GM18519 (cell line): ENCODE results near the gene CHRNA4.

Experiments
- ATAC-seq: cut with Tn5 transposase; IDR thresholded peaks from one replicate; pipeline ENCODE4 v1.9.1; 2021; ENCODE audit warnings: mild to moderate bottlenecking, moderate library complexity; ENCODE audit not compliant: unreplicated experiment, low FRiP score

The CHRNA4 gene

GRCh38 chr20:63398744-63399514, 37.8 kb upstream of the CHRNA4 start:
- no peak for ATAC-seq

GRCh38 chr20:63397946-63398450, 36.8 kb upstream of the CHRNA4 start:
- ATAC-seq, result no peak

GRCh38 chr20:63397155-63397843, 36.1 kb upstream of the CHRNA4 start:
- no peak for ATAC-seq

DNA sequence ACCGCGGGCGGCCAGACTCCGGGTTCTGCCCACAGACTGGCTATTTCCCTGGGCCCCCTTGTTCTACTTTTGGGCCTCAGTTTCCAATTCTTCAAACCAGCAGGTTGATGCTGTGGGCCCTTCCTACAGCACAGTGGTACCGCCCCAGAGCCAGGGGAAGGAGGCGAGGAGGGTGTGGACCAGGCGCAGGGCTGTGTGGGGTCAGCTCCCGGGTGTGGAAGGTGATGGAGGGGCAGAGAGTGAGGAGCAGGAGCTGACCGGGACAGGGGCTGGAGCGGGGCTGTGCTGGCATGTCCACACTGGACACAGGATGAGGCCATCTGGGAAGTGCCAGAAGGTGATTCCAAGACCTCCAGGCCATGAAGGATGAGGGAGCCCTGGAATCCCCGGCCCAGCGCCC, 35.2 kb upstream of the CHRNA4 start:
- no peak for ATAC-seq

DNA sequence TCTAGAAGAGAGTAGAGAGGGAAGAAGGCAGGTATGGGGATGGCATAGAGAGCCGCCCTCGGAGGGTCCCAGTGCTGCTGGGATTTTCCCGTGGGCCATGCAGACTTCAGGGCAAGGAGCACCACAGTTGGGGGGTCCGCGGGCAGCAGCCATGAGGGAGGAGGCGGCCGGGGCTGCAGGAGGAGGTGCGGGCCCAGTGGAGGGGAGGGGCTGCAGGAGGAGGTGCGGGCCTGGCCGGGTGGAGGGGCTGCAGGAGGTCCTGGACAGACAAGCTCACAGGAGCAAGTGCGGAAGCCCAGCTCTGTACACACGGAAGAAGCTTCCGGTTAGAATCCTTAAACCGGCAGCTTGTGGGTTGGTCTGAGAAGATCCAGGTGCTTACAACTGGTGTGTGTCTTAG, 34.6 kb upstream of the CHRNA4 start:
- no peak for ATAC-seq

DNA sequence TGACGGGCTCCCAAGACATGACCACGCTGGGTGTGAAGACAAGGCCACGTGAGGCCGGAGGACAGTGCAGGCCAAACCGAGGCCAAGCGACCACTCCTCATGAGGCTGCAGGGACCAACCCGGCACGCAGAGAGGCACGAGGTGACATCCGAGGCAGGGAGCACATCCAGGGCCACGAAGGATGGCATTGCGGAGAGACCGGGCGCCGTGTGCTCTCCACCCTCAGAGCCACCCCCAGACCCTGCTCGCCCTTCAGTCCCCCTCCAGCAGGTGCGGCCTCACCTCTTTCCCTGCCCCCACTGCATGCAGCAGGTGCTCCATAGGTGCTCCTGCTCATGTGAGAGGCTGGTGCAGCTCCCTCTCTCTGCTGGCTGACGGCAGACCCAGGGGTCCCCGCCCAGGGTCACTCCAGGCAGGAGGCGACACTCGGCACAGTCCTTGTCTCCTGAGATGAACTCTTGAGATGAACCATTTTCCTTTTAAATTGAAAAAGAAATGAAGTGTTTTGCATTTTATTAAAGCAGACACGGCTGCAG, 33.8 kb upstream of the CHRNA4 start:
- no peak for ATAC-seq

DNA sequence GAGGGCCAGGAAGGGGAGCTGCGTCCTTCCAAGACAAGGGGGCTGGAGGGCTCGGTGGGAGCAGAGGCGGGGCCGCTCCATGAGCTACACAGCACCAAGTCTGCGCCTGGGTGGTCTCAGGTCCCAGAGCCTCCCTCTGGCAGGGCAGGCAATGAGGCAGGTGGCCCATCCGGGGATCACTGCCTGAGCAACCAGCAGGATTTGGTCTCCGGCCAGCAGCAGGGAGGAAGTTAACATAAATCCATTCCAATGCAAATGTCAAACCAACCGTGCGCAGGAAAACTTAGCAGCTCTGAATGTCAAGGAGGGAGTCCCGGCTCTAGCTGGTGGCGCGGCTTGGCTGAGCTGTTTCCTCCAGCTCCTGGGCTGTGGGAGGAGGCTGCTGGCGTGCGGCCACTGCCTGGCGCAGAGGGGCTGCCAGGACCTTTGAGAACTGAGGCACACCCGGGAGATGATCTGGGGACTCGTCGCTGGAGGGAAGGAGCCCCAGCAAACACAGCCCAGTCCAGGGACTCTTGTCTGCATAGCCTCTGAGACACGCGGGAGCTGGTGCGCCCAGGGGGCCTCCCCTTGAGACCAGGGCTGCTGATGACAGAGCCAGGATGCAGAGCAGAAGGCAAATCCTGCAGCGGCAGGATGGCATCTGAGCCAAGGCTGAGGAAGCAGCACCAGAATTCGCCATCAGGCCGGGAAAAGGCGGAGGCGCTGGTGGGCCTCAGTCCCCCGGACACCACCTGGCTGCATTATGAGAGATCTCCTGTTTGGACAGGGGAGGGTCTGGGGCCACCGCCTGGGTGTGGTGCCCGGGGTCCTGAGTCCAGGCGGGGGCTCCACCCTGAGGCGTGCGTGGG, 33.1 kb upstream of the CHRNA4 start:
- ATAC-seq, result no peak

DNA sequence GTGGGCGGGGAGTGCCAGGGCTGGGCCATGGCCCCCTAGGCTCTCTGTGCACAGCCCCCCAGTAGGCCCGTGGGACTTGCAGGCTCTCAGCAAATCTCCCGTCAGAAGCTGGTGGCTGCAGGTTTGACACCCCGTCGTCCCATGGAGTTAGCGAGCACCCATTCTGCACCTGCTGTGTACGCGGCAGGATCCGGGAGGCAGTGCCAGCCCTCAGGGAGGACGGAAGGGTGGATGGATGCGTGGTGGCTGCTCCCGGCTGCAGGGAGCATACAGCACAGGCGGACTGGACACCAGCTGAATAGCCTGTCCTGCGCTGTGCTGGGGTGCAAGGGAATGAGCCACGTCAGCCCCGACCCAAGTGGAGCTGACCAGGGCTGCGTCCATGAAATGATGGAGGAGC, 32.4 kb upstream of the CHRNA4 start:
- ATAC-seq, result no peak

DNA sequence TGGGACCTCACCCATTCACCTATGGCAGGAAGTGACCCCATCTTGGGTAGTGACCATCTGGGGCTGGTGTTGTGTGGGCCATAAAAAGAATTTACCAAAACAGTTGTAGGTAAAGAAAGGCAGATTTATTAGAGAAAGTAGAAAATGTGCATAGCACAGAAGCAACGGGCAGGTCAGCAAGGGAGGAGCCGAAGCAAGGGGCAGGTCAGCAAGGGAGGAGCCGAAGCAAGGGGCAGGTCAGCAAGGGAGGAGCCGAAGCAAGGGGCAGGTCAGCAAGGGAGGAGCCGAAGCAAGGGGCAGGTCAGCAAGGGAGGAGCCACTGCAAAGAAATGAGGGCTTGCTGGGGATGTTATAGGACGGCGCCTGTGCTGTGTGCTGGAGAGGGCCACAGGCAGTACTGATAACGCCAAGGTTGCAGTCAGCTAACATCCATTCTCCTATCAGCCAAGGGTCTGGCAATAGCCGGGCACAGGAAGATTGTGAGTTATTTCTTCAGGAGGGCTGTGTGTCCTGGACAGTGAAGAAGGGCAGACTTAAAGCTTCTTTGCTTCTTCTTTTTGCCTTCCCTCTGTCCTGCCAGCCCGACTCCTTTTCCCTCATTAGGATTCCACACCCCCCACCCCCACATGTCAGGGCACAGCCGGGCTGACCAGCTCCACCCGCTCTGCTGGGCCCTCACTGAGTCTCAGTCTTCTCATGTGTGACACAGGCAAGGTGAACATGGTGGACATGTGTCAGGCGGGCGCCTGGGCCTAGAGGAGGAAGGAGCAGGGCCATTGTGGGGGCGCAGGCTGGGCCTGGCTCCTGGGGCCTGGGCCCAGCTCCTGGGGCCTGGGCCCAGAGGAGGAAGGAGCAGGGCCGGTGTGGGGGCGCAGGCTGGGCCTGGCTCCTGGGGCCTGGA, 31.6 kb upstream of the CHRNA4 start:
- ATAC-seq, result no peak

GRCh38 chr20:63387917-63388316, 26.8 kb upstream of the CHRNA4 start:
- ATAC-seq, result no peak

GRCh38 chr20:63387393-63387792, 26.2 kb upstream of the CHRNA4 start:
- no peak for ATAC-seq

DNA sequence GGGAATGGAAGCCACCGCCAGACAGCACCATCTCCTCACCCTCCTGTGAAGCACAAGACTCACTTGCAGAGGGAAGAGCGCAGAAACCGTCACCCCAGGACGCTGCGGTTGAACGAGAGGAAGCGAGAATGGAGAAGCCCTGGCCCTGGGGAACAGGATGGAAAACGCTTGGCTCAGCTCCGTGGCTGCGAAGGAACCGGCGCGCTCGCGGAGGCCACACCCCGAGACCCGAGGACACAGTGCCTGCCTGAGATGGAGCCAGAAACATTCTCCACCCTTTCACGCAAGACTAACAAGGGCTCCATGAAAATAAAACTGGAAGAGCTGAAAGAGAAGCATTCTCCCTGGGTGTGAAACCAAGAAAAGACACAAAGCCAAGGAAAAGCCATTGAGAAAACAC, 25.3 kb upstream of the CHRNA4 start:
- ATAC-seq, result no peak

- ATAC-seq, result no peak
These were observed 24.7 kb upstream of the CHRNA4 start for GRCh38 chr20:63385819-63386218.

DNA sequence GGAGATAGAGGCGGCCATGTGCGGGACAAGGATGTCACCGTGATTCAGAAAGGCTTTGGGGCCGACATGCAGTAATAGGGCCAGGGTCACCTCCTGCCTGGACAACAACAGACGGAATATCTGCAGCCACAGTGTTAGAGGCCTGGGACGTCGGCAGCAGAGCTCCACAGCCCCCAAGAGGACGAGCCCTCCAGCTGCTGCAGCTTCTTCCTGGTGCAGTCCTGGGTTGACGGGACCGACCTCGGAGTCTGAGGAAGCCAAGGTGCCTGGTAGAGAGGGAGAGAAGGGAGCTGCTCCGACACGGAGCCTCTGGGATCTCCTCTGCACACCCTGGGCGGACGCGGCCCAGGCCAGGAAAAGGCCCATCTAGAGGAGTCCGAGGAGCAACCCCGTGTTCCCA, 23.2 kb upstream of the CHRNA4 start:
- ATAC-seq, result no peak

DNA sequence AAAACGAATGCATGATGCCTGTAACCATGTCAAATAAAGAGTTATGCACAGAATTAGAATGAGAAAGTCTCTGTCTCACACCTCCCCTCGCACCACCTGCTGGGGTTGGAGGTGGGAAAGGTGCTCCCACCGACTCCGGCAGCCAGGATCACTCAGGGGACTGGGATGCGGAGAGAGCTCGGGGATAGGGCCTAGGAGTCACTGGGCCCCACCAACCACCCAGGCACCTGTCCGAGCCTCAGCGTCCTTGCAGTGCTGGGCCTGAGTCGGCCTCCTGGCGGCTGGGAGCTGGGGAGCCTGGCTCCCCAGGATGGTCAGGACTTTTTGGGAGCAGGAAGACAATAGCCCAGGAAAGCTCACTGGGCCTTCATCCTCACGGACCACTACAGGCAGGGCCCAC, 22.4 kb upstream of the CHRNA4 start:
- no peak for ATAC-seq

DNA sequence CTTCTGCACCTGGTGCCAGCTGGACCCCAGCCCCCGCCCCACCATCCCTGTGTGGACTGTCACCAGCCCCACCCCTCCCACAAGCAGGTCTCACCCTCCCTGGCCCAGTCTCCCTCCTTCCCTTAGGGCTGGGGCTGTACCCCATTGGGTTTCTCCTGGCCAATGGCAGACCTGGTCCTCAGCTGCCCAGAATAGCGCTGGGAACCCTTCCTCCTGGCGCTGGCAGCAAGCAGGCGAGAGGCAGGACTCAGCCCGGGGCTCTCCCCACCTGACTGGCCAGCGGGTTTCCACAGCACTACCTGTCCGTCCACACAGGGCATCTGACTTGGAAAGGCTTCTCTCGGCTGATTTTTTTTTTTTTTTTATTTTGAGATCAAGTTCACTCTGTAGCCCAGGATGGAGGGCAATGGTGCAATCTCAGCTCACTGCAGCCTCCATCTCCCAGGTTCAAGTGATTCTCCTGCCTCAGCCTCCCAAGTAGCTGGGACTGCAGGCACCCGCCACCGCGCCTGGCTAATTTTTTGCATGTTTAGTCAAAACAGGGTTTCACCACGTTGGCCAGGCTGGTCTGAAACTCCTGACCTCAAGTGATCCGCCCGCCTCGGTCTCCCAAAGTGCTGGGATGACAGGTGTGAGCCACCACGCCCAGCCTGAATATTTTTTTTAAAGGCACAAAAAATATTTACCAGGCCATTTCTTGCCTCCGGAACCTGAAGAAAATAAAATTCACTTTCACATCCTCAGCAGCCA, 21.6 kb upstream of the CHRNA4 start:
- no peak for ATAC-seq

DNA sequence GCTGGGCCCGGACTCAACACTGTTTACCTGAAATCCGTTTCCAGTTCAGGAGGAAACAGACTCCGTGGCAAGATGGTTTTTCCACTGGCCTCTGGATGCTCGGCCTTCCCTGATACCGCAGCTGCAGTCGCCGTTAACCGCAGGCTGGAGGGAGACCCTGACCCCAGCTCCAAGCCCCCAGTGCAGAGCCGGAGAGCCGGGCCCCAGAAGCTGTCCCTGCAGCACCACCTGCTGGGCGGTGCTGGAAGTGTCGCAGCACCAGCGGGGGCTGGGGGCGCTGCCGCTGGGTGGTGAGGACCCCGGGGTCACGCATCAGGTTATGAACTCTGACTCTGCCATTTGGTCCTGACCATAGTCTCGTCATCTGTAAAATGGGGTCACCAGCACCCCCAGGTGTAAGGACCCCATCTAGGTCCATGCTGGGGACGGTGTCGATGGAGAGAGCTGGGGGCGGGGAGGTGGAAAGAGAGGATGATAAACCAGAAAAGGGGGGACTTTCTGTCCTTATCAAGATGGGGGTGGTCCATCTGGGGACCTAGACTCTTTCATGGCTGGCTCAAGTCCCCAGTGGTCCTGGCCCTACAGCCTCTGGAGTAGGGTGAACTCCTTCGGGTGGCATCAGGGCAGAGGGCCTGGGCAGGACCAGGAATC, 20.8 kb upstream of the CHRNA4 start:
- no peak for ATAC-seq

- ATAC-seq, result no peak
These were observed 19.3 kb upstream of the CHRNA4 start for GRCh38 chr20:63380346-63380870.
